NT2/D1 (cell line): ENCODE data around the gene LTB4R2.

Source experiments
- SUZ12 ChIP-seq: IDR thresholded peaks from 2 replicates; pipeline ENCODE4 v1.6.1; 2011; ENCODE audit not compliant: insufficient read length, insufficient read depth; ENCODE audit errors: extremely low read depth
- YY1 ChIP-seq: IDR thresholded peaks from 2 replicates; pipeline ENCODE4 v1.6.1; 2011; ENCODE audit not compliant: insufficient read length, insufficient read depth
- ZNF274 ChIP-seq: IDR thresholded peaks from 2 replicates; pipeline ENCODE4 v1.6.1; 2011; ENCODE audit warnings: mild to moderate bottlenecking, low read depth, low read length

DNA sequence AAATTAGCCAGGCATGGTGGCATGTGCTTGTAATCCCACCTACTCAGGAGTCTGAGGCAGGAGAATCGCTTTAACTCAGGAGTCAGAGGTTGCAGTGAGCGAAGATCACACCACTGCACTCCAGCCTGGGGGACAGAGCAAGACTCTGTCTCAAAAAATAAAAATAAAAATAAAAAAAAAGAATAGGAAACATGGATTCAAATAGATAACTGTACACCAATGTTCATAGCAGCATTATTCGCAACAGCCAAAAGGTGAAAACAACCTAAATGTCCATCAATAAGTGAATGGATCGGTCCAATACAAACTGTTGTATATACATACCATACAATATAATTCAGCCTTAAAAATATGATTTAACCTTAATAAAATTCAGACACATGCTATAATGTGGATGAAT is 32.9 kb downstream of the LTB4R2 start:
- no peak for TF ChIP-seq ZNF274
- TF ChIP-seq SUZ12: no peak
- TF ChIP-seq YY1: no peak
